Endothelial cell of umbilical vein (primary cell): ENCODE results near the gene FAM53A. TPM values are rescaled to one million over a fixed set of nuclear protein-coding genes. Genes with fewer than 3 reads are reported as not detected.

Experiments
- BruUV-seq: library from RNA; stranded (reverse); fragments of 400-500 nt; replicated peaks from 2 replicates; lab custom pipeline; 2021; lab: Mats Ljungman, UMichigan
- CTCF ChIA-PET: fragments of 300-600, 350-600 bp; sonication (Branson Sonifier 250); formaldehyde crosslinking; loops from one replicate; lab custom pipeline; 2021; ENCODE audit warnings: antibody characterized with exemption, inconsistent platforms; lab: Charles Lee
- POLR2A ChIA-PET: fragments of 300-600, 350-600 bp; sonication (Branson Sonifier 250); formaldehyde crosslinking; loops from one replicate; lab custom pipeline; 2021; ENCODE audit warnings: antibody characterized with exemption, inconsistent platforms; lab: Charles Lee
- DNase-seq: peaks from one replicate; pipeline ENCODE4 v3.0.0-alpha.2; 2011; ENCODE audit warnings: low read depth, low spot score
- FAIRE-seq: peaks from 2 replicates; lab custom pipeline; 2011; peaks lifted over from hg19 to GRCh38; lab: Jason Lieb, UNC
- H2AFZ ChIP-seq: 2 replicates; pipeline ENCODE4 v1.6.0; 2012; ENCODE audit warnings: low read depth, low read length, control low read depth, inconsistent platforms
- H3K27ac ChIP-seq: 2 replicates; pipeline ENCODE4 v1.5.1; 2011; ENCODE audit warnings: low read depth, mild to moderate bottlenecking, control low read depth, low read length, moderate library complexity; ENCODE audit not compliant: insufficient read depth
- H3K27me3 ChIP-seq, 2 experiments: 2 replicates each; pipeline versions ENCODE4 v1.6.0 to v1.6.1; 2011; ENCODE audit warnings: low read length in 2 of 2, mixed read lengths in 1 of 2; ENCODE audit not compliant: control insufficient read depth in 2 of 2, insufficient read depth in 2 of 2
- H3K36me3 ChIP-seq, 2 experiments: 2 replicates in 1 of 2; 3 replicates in 1 of 2; pipeline ENCODE4 v1.5.1; 2011; ENCODE audit warnings: low read length in 2 of 2, mild to moderate bottlenecking in 1 of 2, moderate library complexity in 1 of 2; ENCODE audit not compliant: control insufficient read depth in 2 of 2, insufficient read depth in 2 of 2; ENCODE audit errors: extremely low read depth in 1 of 2
- H3K4me1 ChIP-seq: 3 replicates; pipeline ENCODE4 v1.5.1; 2011; ENCODE audit warnings: mild to moderate bottlenecking, low read length; ENCODE audit not compliant: control insufficient read depth, insufficient read depth; ENCODE audit errors: extremely low read depth
- H3K4me2 ChIP-seq: 2 replicates; pipeline ENCODE4 v1.6.1; 2011; ENCODE audit warnings: low read length, control low read depth, mixed read lengths; ENCODE audit not compliant: insufficient read depth
- H3K4me3 ChIP-seq, 3 experiments: fragments of 200-600 bp in 1 of 3; sonication (generic), shearing (Covaris generic) in 1 of 3; replicated peaks in 1 of 3; 2 replicates each; pipeline ENCODE4 v1.5.1; 2011 to 2016; ENCODE audit warnings: control low read depth in 3 of 3, low read length in 3 of 3, mild to moderate bottlenecking in 2 of 3, inconsistent platforms in 1 of 3, low read depth in 1 of 3, moderate library complexity in 1 of 3; ENCODE audit not compliant: insufficient read depth in 1 of 3
- H3K79me2 ChIP-seq: 2 replicates; pipeline ENCODE4 v1.6.0; 2012; ENCODE audit warnings: low read length, inconsistent platforms; ENCODE audit not compliant: control insufficient read depth, insufficient read depth
- H3K9ac ChIP-seq: replicated peaks from 2 replicates; pipeline ENCODE3; 2011; ENCODE audit warnings: low read length, control low read depth; ENCODE audit not compliant: insufficient read depth; ENCODE audit errors: extremely low read depth
- H3K9me1 ChIP-seq: replicated peaks from 3 replicates; pipeline ENCODE4 v1.6.0; 2011; ENCODE audit warnings: mild to moderate bottlenecking, low read length; ENCODE audit not compliant: control insufficient read depth, insufficient read depth; ENCODE audit errors: extremely low read depth
- H3K9me3 ChIP-seq: replicated peaks from 2 replicates; pipeline ENCODE4 v1.5.1; 2012; ENCODE audit warnings: low read length, inconsistent platforms; ENCODE audit not compliant: control insufficient read depth, insufficient read depth
- H4K20me1 ChIP-seq: replicated peaks from 2 replicates; pipeline ENCODE3; 2011; ENCODE audit warnings: mild to moderate bottlenecking, low read length; ENCODE audit not compliant: control insufficient read depth, insufficient read depth; ENCODE audit errors: extremely low read depth
- EZH2 ChIP-seq: IDR thresholded peaks from 2 replicates; pipeline ENCODE4 v1.6.1; 2012; ENCODE audit warnings: borderline replicate concordance, low read depth, mild to moderate bottlenecking, moderate library complexity, low read length, inconsistent platforms; ENCODE audit not compliant: severe bottlenecking
- FOS ChIP-seq: IDR thresholded peaks from 2 replicates; pipeline ENCODE4 v1.6.1; 2011; ENCODE audit warnings: mild to moderate bottlenecking, low read length, moderate library complexity, borderline replicate concordance; ENCODE audit not compliant: insufficient read depth
- GATA2 ChIP-seq: IDR thresholded peaks from 2 replicates; pipeline ENCODE4 v1.7.0; 2011; ENCODE audit warnings: low read depth, mild to moderate bottlenecking, moderate library complexity, mixed read lengths, low read length; ENCODE audit not compliant: insufficient read length, insufficient read depth
- JUN ChIP-seq: IDR thresholded peaks from 2 replicates; pipeline ENCODE4 v1.6.1; 2011; ENCODE audit warnings: borderline replicate concordance, low read depth; ENCODE audit not compliant: insufficient read length, insufficient read depth
- MYC ChIP-seq: IDR thresholded peaks from one replicate; pipeline ENCODE4 v1.6.1; 2011; ENCODE audit warnings: mild to moderate bottlenecking, low read depth, low read length
- POLR2A ChIP-seq: IDR thresholded peaks from 2 replicates; pipeline ENCODE4 v1.6.1; 2012; ENCODE audit warnings: low read depth, mild to moderate bottlenecking, control low read depth, low read length
- POLR2AphosphoS5 ChIP-seq: IDR thresholded peaks from 2 replicates; pipeline ENCODE4 v1.6.1; 2012; ENCODE audit warnings: low read depth, mild to moderate bottlenecking, control low read depth, low read length, moderate library complexity; ENCODE audit not compliant: insufficient read depth
- dilution Hi-C: fragments of 300-500 bp; cut with MboI; formaldehyde crosslinking; loops from one replicate; pipeline ENCODE4 v1.15.0; 2019; ENCODE audit warnings: low sequenced_read_pairs; ENCODE audit not compliant: extremely low pct_ligation_motif_present
- intact Hi-C: fragments of 100-400 bp; cut with micrococcal nuclease; formaldehyde crosslinking; loops from one replicate; pipeline ENCODE4 v1.10.0; 2022
- polyA plus RNA-seq, 4 experiments: library from polyadenylated mRNA; depleted of rRNA in 3 of 4; stranded (reverse) in 3 of 4; unstranded in 1 of 4; fragments of >200 nt; gene quantifications; 2 replicates each; pipeline versions ENCODE4 v1.2.1 to v1.2.3, GENCODE V29; 2011 to 2012; ENCODE audit warnings: missing spikeins in 1 of 4
- total RNA-seq: library from RNA; stranded (reverse); gene quantifications from 2 replicates; pipeline ENCODE4 v1.2.3, GENCODE V29; 2021
- TF ChIP-seq, protein P1 (sequence below): IDR thresholded peaks from 2 replicates; pipeline ENCODE4 v1.6.1; 2011; ENCODE audit not compliant: insufficient read depth, insufficient read length
- TF ChIP-seq, protein P2 (sequence below), 2 donors: IDR thresholded peaks; 1 replicate in 1 of 2; 2 replicates in 1 of 2; pipeline ENCODE4 v1.5.1; 2011; ENCODE audit warnings: low read length in 2 of 2, mild to moderate bottlenecking in 2 of 2, moderate library complexity in 2 of 2, control low read depth in 1 of 2, inconsistent platforms in 1 of 2, low read depth in 1 of 2; ENCODE audit not compliant: insufficient read depth in 1 of 2; ENCODE audit errors: extremely low read depth in 1 of 2

FAM53A gene
- total and polyA plus RNA-seq, 2 donors (not counting 3 experiments of a cell fraction or from before 2014, with no cell fraction given): 1.3 to 1.7 TPM

DNA sequence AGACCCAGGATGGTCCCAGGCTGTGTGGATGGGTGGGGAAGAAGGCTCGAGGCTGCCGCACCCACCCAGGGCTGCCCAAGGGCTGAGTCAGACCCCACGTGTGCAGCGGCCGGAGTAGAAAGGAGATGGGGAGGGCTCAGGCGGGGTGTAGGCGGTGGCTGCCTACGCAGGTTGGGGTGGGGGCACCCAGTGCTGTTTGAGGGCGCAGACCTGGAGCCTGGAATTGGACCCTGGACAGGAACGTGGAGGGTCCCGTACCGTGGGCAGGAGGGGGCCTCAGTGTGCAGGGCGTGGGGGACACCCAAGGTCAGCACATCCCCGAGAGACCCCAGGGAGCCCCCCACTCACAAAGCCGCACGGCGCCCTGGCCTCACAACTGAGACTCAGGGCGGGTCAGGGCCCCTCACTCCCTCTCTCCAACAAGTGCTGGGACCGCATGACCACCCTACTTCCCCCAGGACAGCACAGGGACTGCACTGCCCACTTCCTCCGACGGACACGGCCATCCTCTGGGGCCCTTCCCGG is 79.9 kb downstream of the FAM53A start:
- intact Hi-C loops: no loop called here
- Histone ChIP-seq H3K4me2 (no peak overlapping the region), H3K4me3 (no peak overlapping the region), H3K79me2 (no peaks in the 10 kb centered on the region), H3K27ac (no peak overlapping the region), H3K9ac (no peak overlapping the region), H3K9me1 (no peaks in the 10 kb centered on the region), H2AFZ (no peak overlapping the region), H3K36me3 (no peaks in the 10 kb centered on the region), H3K9me3 (no peaks in the 10 kb centered on the region), H4K20me1 (no peaks in the 10 kb centered on the region), H3K4me1 (no peaks in the 10 kb centered on the region), H3K27me3 (no peaks in the 10 kb centered on the region)
- dilution Hi-C loops: no loop called here
- ChIA-PET POLR2A (no interaction called here), CTCF (no interaction called here)
- DNase-seq (no peak), FAIRE-seq (no peak)
- no TSS peak for BruUV-seq
- TF ChIP-seq EZH2 (no peak), FOS (no peak), JUN (no peak), GATA2 (no peak), POLR2A (no peak), MYC (no peak), POLR2AphosphoS5 (no peak)
- TF ChIP-seq, protein P1, sequence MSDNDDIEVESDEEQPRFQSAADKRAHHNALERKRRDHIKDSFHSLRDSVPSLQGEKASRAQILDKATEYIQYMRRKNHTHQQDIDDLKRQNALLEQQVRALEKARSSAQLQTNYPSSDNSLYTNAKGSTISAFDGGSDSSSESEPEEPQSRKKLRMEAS: no peak
- TF ChIP-seq, protein P2, sequence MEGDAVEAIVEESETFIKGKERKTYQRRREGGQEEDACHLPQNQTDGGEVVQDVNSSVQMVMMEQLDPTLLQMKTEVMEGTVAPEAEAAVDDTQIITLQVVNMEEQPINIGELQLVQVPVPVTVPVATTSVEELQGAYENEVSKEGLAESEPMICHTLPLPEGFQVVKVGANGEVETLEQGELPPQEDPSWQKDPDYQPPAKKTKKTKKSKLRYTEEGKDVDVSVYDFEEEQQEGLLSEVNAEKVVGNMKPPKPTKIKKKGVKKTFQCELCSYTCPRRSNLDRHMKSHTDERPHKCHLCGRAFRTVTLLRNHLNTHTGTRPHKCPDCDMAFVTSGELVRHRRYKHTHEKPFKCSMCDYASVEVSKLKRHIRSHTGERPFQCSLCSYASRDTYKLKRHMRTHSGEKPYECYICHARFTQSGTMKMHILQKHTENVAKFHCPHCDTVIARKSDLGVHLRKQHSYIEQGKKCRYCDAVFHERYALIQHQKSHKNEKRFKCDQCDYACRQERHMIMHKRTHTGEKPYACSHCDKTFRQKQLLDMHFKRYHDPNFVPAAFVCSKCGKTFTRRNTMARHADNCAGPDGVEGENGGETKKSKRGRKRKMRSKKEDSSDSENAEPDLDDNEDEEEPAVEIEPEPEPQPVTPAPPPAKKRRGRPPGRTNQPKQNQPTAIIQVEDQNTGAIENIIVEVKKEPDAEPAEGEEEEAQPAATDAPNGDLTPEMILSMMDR (IDR thresholded peaks at IDR 0.05; ENCODE audit: extremely low read depth in 1 of 2, insufficient read depth in 1 of 2, low read depth in 1 of 2, low read length in 2 of 2): no peak
